Lower leg skin (tissue), 3 donors: ENCODE data around the gene CAMTA1.

Experiments
- CTCF ChIP-seq, 3 donors: fragments of 450-650 bp; IDR thresholded peaks; one replicate each; pipeline ENCODE4 v1.5.1; 2016; ENCODE audit warnings: antibody characterized with exemption in 3 of 3, mild to moderate bottlenecking in 3 of 3, moderate library complexity in 2 of 3
- POLR2A ChIP-seq, 2 donors: fragments of 450-650 bp; IDR thresholded peaks; one replicate each; pipeline ENCODE4 v1.6.1; 2016 to 2017; ENCODE audit warnings: antibody characterized with exemption in 2 of 2, mild to moderate bottlenecking in 1 of 2, moderate library complexity in 1 of 2

GRCh38 chr1:7036386-7036785 is 251.1 kb downstream of the CAMTA1 start:
- TF ChIP-seq CTCF (IDR thresholded peaks at IDR 0.05) (no peak), POLR2A (IDR thresholded peaks at IDR 0.05) (no peak)
